MM.1S (cell line): ENCODE results near the gene PPOX.

Experiments used
- DNase-seq: peaks from one replicate; pipeline ENCODE4 v3.0.0-alpha.2; 2015
- H2AFZ ChIP-seq: fragments of 300-600 bp; sonication (generic); 2 replicates; pipeline ENCODE4 v1.6.0; 2016; ENCODE audit warnings: antibody characterized with exemption, low read length
- H3F3A ChIP-seq: fragments of 300-600 bp; sonication (generic); 2 replicates; pipeline ENCODE4 v1.6.1; 2016; ENCODE audit warnings: mild to moderate bottlenecking, antibody characterized with exemption, low read length, moderate library complexity, mixed read lengths; ENCODE audit not compliant: insufficient read depth
- H3K27ac ChIP-seq: fragments of 300-600 bp; sonication (generic); 2 replicates; pipeline ENCODE4 v1.5.1; 2016; ENCODE audit warnings: mild to moderate bottlenecking, low read length
- H3K27me3 ChIP-seq: fragments of 300-600 bp; sonication (generic); replicated peaks from 2 replicates; pipeline ENCODE4 v1.6.0; 2016; ENCODE audit warnings: low read length; ENCODE audit not compliant: insufficient read depth
- H3K36me3 ChIP-seq: fragments of 300-600 bp; sonication (generic); replicated peaks from 2 replicates; pipeline ENCODE4 v1.6.1; 2016; ENCODE audit warnings: mild to moderate bottlenecking, low read length, mixed read lengths; ENCODE audit not compliant: insufficient read depth
- H3K4me1 ChIP-seq: fragments of 300-600 bp; sonication (generic); 2 replicates; pipeline ENCODE4 v1.6.1; 2016; ENCODE audit warnings: low read length, mixed read lengths
- H3K4me2 ChIP-seq: fragments of 300-600 bp; sonication (generic); 2 replicates; pipeline ENCODE4 v1.6.0; 2016; ENCODE audit warnings: low read depth, low read length
- H3K4me3 ChIP-seq: fragments of 300-600 bp; sonication (generic); 2 replicates; pipeline ENCODE4 v1.5.1; 2016; ENCODE audit warnings: low read length, mixed read lengths
- H3K79me2 ChIP-seq: fragments of 300-600 bp; sonication (generic); 2 replicates; pipeline ENCODE4 v1.6.1; 2016; ENCODE audit warnings: mixed run types, low read length, mixed read lengths
- H3K9ac ChIP-seq: fragments of 300-600 bp; sonication (generic); 2 replicates; pipeline ENCODE4 v1.6.1; 2016; ENCODE audit warnings: low read length, mixed read lengths
- H3K9me2 ChIP-seq: fragments of 300-600 bp; sonication (generic); replicated peaks from 2 replicates; pipeline ENCODE4 v1.6.1; 2016; ENCODE audit warnings: mild to moderate bottlenecking, low read length, mixed read lengths; ENCODE audit not compliant: insufficient read depth
- H3K9me3 ChIP-seq: fragments of 300-600 bp; sonication (generic); replicated peaks from 2 replicates; pipeline ENCODE4 v1.6.1; 2016; ENCODE audit warnings: mild to moderate bottlenecking, low read length, mixed read lengths; ENCODE audit not compliant: insufficient read depth
- H4K20me1 ChIP-seq: fragments of 300-600 bp; sonication (generic); 2 replicates; pipeline ENCODE4 v1.6.1; 2016; ENCODE audit warnings: mild to moderate bottlenecking, low read length, moderate library complexity, mixed read lengths; ENCODE audit not compliant: insufficient read depth
- CTCF ChIP-seq: fragments of 300-600 bp; sonication (generic); IDR thresholded peaks from 2 replicates; pipeline ENCODE4 v1.5.1; 2016; ENCODE audit warnings: antibody characterized with exemption, low read length, mixed read lengths
- EZH2 ChIP-seq: fragments of 300-600 bp; sonication (generic); optimal IDR thresholded peaks from 2 replicates; pipeline ENCODE3; 2017; ENCODE audit warnings: low read depth, mild to moderate bottlenecking, antibody characterized with exemption, low read length, mixed read lengths
- EZH2phosphoT487 ChIP-seq: fragments of 300-600 bp; sonication (generic); IDR thresholded peaks from 2 replicates; pipeline ENCODE4 v1.6.1; 2018; ENCODE audit warnings: antibody characterized with exemption, low read length

The PPOX gene

GRCh38 chr1:161162806-161163205 lies 3.4 kb upstream of the PPOX start:
- Histone ChIP-seq H2AFZ (no peak overlapping the region), H3K4me1 (peaks cover 28% of the 10 kb centered on the region), H3K4me2 (no peak overlapping the region), H4K20me1 (no peaks in the 10 kb centered on the region), H3K9ac (no peak overlapping the region), H3K27ac (no peak overlapping the region), H3K9me3 (no peaks in the 10 kb centered on the region), H3F3A (peaks cover 24% of the 10 kb centered on the region), H3K79me2 (peaks cover 27% of the 10 kb centered on the region), H3K9me2 (no peaks in the 10 kb centered on the region), H3K4me3 (no peak overlapping the region), H3K27me3 (no peaks in the 10 kb centered on the region), H3K36me3 (no peaks in the 10 kb centered on the region)
- no peak for DNase-seq
- TF ChIP-seq EZH2, result no peak
- no peak for TF ChIP-seq EZH2phosphoT487
- TF ChIP-seq CTCF, result no peak

GRCh38 chr1:161163793-161164192 lies 2.4 kb upstream of the PPOX start:
- H3K4me1 ChIP-seq, result peaks cover 19% of the 10 kb centered on the region
- peaks cover 27% of the 10 kb centered on the region for H3K79me2 ChIP-seq
- DNase-seq, result no peak
- no peak overlapping the region for H3K4me2 ChIP-seq
- H3K9me2 ChIP-seq, result no peaks in the 10 kb centered on the region
- no peaks in the 10 kb centered on the region for H3K9me3 ChIP-seq
- H3K36me3 ChIP-seq, result no peaks in the 10 kb centered on the region
- no peak overlapping the region for H3K4me3 ChIP-seq
- H2AFZ ChIP-seq, result no peak overlapping the region
- TF ChIP-seq EZH2phosphoT487 (no peak), CTCF (no peak), EZH2 (no peak)
- H3K27ac ChIP-seq, result no peak overlapping the region
- H3F3A ChIP-seq, result peaks cover 14% of the 10 kb centered on the region
- H4K20me1 ChIP-seq, result no peaks in the 10 kb centered on the region
- H3K9ac ChIP-seq, result no peak overlapping the region
- no peaks in the 10 kb centered on the region for H3K27me3 ChIP-seq

GRCh38 chr1:161164901-161165610 lies 1.2 kb upstream of the PPOX start:
- Histone ChIP-seq H3K4me3 (peak overlapping the region; percentile 82), H3K9me2 (no peaks in the 10 kb centered on the region), H2AFZ (no peak overlapping the region), H3K9me3 (no peaks in the 10 kb centered on the region), H3K27me3 (no peaks in the 10 kb centered on the region), H3K27ac (peak overlapping the region; percentile 72; the same call in 1 of the 2 replicates), H4K20me1 (no peaks in the 10 kb centered on the region), H3K9ac (peak overlapping the region; percentile 67), H3K79me2 (peaks cover 21% of the 10 kb centered on the region), H3K36me3 (no peaks in the 10 kb centered on the region), H3K4me2 (peak overlapping the region; percentile 68), H3F3A (peaks cover 18% of the 10 kb centered on the region), H3K4me1 (peaks cover 14% of the 10 kb centered on the region)
- TF ChIP-seq EZH2 (no peak), EZH2phosphoT487 (no peak), CTCF (no peak)
- DNase-seq, result no peak
